SU-DHL-6 (cell line): Measurements from ENCODE around the gene TBKBP1.

Source experiments
- H2AFZ ChIP-seq: fragments of 200-600 bp; sonication (generic); 2 replicates; pipeline ENCODE4 v1.6.1; 2014; ENCODE audit warnings: low read depth, mild to moderate bottlenecking, moderate library complexity, mixed read lengths, antibody characterized with exemption, low read length; ENCODE audit not compliant: severe bottlenecking
- H3F3A ChIP-seq: fragments of 200-600 bp; shearing (Covaris generic); 2 replicates; pipeline ENCODE4 v1.6.0; 2016; ENCODE audit warnings: antibody characterized with exemption, mild to moderate bottlenecking; ENCODE audit not compliant: insufficient read depth
- H3K27ac ChIP-seq: fragments of 200-600 bp; sonication (generic); 2 replicates; pipeline ENCODE4 v1.5.1; 2016; ENCODE audit warnings: low read depth, mild to moderate bottlenecking, low read length, moderate library complexity, mixed read lengths
- H3K27me3 ChIP-seq: fragments of 200-600 bp; sonication (generic), shearing (Covaris generic); 2 replicates; pipeline ENCODE4 v1.6.0; 2014; ENCODE audit warnings: mild to moderate bottlenecking, low read length
- H3K36me3 ChIP-seq: fragments of 200-600 bp; sonication (generic); 2 replicates; pipeline ENCODE4 v1.6.1; 2014; ENCODE audit warnings: mild to moderate bottlenecking, low read length, mixed read lengths
- H3K4me2 ChIP-seq: fragments of 300-600, 200-600 bp; shearing (Covaris generic), sonication (generic); 2 replicates; pipeline ENCODE4 v1.6.0; 2014; ENCODE audit warnings: low read length, low read depth, mild to moderate bottlenecking; ENCODE audit not compliant: poor library complexity, severe bottlenecking
- H3K4me3 ChIP-seq: fragments of 200-600 bp; sonication (generic); 2 replicates; pipeline ENCODE4 v1.5.1; 2014; ENCODE audit warnings: antibody characterized with exemption, low read length, mild to moderate bottlenecking, mixed read lengths; ENCODE audit not compliant: insufficient read depth, poor library complexity, severe bottlenecking
- H3K79me2 ChIP-seq: fragments of 200-600 bp; sonication (generic); 2 replicates; pipeline ENCODE4 v1.6.1; 2014; ENCODE audit warnings: mild to moderate bottlenecking, low read length, moderate library complexity; ENCODE audit not compliant: insufficient read depth
- H3K9ac ChIP-seq: fragments of 200-600 bp; sonication (generic); 2 replicates; pipeline ENCODE4 v1.7.0; 2014; ENCODE audit warnings: mild to moderate bottlenecking, low read length
- H3K9me2 ChIP-seq: fragments of 200-600 bp; sonication (generic); replicated peaks from 2 replicates; pipeline ENCODE4 v1.6.1; 2014; ENCODE audit warnings: low read length; ENCODE audit not compliant: insufficient read depth
- H3K9me3 ChIP-seq: fragments of 200-600 bp; sonication (generic); 2 replicates; pipeline ENCODE4 v1.6.1; 2014; ENCODE audit warnings: low read length, mixed read lengths; ENCODE audit not compliant: insufficient read depth
- H4K20me1 ChIP-seq: fragments of 200-600 bp; sonication (generic); 2 replicates; pipeline ENCODE4 v1.6.1; 2014; ENCODE audit warnings: low read depth, mild to moderate bottlenecking, antibody characterized with exemption, low read length, moderate library complexity, mixed read lengths
- CTCF ChIP-seq: fragments of 200-600 bp; sonication (generic); IDR thresholded peaks from one replicate; pipeline ENCODE4 v1.5.1; 2017; ENCODE audit warnings: antibody characterized with exemption, mild to moderate bottlenecking, low read length, moderate library complexity; ENCODE audit not compliant: insufficient read depth, poor library complexity, severe bottlenecking
- EZH2phosphoT487 ChIP-seq: fragments of 200-600 bp; sonication (generic), shearing (Covaris generic); conservative IDR thresholded peaks from 2 replicates; pipeline ENCODE4 v1.6.1; 2018; ENCODE audit warnings: mild to moderate bottlenecking, antibody characterized with exemption, low read length, moderate library complexity, mixed read lengths

The TBKBP1 gene

GRCh38 chr17:47712330-47713023 lies 18.5 kb downstream of the TBKBP1 start:
- Histone ChIP-seq H2AFZ (no peak overlapping the region), H4K20me1 (no peaks in the 10 kb centered on the region), H3K79me2 (no peaks in the 10 kb centered on the region), H3F3A (no peaks in the 10 kb centered on the region), H3K9me2 (no peaks in the 10 kb centered on the region), H3K9me3 (no peaks in the 10 kb centered on the region), H3K9ac (no peak overlapping the region), H3K27ac (no peak overlapping the region), H3K36me3 (no peaks in the 10 kb centered on the region), H3K4me3 (no peak overlapping the region), H3K27me3 (no peaks in the 10 kb centered on the region), H3K4me2 (no peak overlapping the region)
- TF ChIP-seq CTCF = no peak
- no peak for TF ChIP-seq EZH2phosphoT487

- no peak overlapping the region for H3K4me2 ChIP-seq
- TF ChIP-seq CTCF (no peak), EZH2phosphoT487 (no peak)
- no peak overlapping the region for H3K4me3 ChIP-seq
- no peaks in the 10 kb centered on the region for H3K79me2 ChIP-seq
- no peak overlapping the region for H3K27ac ChIP-seq
- H3K27me3 ChIP-seq = no peaks in the 10 kb centered on the region
- H3K9me2 ChIP-seq = no peaks in the 10 kb centered on the region
- H3F3A ChIP-seq = no peaks in the 10 kb centered on the region
- H4K20me1 ChIP-seq = no peaks in the 10 kb centered on the region
- H3K9me3 ChIP-seq = no peaks in the 10 kb centered on the region
- H2AFZ ChIP-seq = no peak overlapping the region
- H3K9ac ChIP-seq = no peak overlapping the region
- no peaks in the 10 kb centered on the region for H3K36me3 ChIP-seq
Observed at GRCh38 chr17:47713980-47714700, 20.2 kb downstream of the TBKBP1 start.

- Histone ChIP-seq H3K4me2 (no peak overlapping the region), H3F3A (no peaks in the 10 kb centered on the region), H3K36me3 (no peaks in the 10 kb centered on the region), H2AFZ (no peak overlapping the region), H3K4me3 (no peak overlapping the region), H4K20me1 (no peaks in the 10 kb centered on the region), H3K27ac (no peak overlapping the region), H3K27me3 (no peaks in the 10 kb centered on the region), H3K79me2 (no peaks in the 10 kb centered on the region), H3K9me3 (no peaks in the 10 kb centered on the region), H3K9ac (no peak overlapping the region), H3K9me2 (no peaks in the 10 kb centered on the region)
- TF ChIP-seq EZH2phosphoT487 (no peak), CTCF (no peak)
Observed at GRCh38 chr17:47714773-47715396, 20.9 kb downstream of the TBKBP1 start.
